NCI-H510A treated with DMSO at 0.1 percent for 48 hours (cell line): ENCODE results near the gene ARHGEF11.
"Not testable (repeated sequence)": the region's sequence is repeated elsewhere in the genome, so short reads cannot be mapped to it uniquely, and the experiment has no call there.

ENCODE experiments used
- DNase-seq: peaks from one replicate; lab custom pipeline; 2025; lab: John Stamatoyannopoulos, UW

Gene ARHGEF11

DNA sequence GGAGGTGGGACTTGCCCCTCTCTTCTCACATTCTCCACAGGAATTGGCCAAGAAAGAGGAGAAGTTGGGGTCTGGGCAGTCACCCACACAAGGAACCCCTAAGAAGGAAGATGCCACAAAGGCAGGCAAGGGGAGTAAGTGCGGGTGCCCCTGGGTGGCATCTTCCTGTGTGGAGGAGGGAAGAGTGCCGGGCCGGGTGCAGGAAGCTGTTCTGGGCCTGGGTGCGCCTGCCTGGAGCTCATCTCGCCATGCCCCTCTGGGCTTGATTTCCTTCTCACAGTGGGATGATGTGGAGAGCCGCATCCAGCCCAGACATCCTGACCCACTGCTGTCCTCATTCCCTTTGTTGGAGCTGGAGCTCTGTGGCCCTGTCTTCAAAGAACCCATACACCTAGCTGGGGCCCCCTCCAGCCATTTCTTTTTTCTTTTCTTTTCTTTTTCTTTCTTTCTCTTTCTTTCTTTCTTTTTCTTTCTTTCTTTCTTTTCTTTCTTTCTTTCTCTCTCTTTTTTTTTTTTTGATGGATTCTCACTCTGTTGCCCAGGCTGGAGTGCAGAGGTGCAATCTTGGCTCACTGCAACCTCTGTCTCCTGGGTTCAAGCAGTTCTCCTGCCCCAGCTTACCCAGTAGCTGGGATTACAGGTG lies 115.8 kb downstream of the ARHGEF11 start:
- DNase-seq, result no peak

DNA sequence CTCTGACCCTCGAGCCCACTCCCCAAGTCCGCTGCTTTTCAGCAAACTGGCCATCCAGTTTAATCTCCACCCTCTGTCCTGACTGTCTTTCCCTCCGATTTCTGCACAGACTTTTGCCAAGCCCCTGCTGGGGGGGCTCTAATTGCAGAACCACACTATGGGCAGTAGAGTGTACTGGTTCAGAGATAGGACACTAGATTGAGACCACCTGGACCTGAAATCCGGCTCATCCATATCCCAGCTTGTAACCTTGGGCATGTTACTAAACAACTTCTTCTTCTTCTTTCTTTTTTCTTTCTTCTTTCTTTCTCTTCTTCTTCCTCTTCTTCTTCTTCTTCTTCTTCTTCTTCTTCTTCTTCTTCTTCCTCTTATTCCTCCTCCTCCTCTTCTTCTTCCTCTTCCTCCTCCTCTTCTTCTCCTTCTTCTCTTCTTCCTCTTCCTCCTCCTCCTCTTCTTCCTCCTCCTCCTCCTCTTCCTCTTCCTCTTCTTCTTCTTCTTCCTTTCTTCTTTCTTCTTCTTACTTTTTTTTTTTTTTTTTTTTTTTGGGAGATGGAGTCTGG lies 117.4 kb downstream of the ARHGEF11 start:
- no peak for DNase-seq

DNA sequence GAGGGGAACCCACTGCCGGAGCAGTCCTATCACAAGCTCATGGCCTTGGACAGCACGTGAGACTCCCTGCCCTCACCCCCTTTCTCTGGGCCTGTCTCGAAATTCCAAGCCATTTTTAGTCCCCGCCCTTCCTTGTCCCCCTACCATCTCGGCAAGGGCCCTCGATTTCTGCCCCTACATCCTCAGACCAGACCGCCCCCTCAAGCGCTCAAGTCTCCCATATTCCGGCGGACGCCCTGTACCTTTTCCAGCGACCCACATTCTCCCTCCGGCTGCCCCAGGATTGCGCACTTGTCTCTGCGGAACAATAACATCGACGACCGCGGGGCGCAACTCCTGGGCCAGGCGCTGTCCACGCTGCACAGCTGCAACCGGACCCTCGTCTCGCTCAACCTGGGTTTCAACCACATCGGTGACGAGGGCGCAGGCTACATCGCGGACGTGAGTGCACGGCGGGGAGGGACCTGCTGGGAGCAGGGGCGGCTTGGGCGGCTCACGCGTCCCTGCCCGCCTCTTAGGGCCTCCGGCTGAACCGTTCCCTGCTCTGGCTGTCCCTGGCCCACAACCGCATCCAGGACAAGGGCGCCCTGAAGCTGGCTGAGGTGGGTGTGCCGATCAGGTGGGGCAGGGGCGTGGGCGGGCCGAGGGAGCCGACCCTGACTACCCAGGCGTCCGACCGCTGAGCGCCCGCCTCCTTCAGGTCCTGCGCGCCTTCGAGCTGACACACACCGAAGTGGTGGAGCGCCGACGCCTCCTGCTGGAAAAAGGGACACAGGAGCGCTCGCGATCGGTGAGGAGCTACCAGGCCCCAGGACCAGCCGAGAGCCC lies 118.1 kb downstream of the ARHGEF11 start:
- DNase-seq, result peak; percentile 80

DNA sequence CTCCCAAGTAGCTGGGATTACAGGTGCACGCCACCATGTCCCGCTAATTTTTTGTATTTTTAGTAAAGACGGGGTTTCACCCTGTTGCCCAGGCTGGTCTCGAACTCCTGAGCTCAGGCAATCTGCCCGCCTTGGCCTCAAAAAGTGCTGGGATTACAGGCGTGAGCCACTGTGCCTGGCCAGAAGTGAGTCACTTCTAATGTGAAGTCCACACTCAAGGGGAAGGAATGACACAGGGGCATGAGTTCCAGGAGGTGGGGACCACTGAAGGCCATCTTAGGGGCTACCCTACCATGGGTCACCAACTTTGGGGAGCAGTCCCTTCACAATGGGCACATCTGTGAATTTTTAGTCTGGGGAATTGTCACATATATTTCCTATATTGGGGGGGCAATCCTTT lies 118.8 kb downstream of the ARHGEF11 start:
- not testable (repeated sequence) for DNase-seq

DNA sequence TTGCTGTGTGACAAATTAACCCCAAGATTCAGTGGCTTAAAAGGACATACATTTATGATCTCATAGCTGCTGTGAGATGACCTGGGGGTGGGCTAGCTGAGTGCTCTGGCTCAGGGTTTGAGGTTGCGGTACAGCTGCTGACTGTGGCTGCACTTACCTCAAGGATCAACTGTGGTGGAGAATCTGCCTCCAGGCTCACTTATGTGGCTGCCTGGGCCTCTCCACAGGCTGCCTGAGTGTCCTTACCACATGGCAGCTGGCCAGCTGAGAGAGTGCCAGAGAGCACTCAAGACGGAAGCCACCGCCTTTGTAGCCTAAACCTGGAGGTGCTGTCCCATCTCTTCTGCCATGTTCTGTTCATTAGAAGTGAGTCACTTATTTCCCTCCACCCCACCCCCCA lies 119.4 kb downstream of the ARHGEF11 start:
- DNase-seq, result peak; percentile 45

DNA sequence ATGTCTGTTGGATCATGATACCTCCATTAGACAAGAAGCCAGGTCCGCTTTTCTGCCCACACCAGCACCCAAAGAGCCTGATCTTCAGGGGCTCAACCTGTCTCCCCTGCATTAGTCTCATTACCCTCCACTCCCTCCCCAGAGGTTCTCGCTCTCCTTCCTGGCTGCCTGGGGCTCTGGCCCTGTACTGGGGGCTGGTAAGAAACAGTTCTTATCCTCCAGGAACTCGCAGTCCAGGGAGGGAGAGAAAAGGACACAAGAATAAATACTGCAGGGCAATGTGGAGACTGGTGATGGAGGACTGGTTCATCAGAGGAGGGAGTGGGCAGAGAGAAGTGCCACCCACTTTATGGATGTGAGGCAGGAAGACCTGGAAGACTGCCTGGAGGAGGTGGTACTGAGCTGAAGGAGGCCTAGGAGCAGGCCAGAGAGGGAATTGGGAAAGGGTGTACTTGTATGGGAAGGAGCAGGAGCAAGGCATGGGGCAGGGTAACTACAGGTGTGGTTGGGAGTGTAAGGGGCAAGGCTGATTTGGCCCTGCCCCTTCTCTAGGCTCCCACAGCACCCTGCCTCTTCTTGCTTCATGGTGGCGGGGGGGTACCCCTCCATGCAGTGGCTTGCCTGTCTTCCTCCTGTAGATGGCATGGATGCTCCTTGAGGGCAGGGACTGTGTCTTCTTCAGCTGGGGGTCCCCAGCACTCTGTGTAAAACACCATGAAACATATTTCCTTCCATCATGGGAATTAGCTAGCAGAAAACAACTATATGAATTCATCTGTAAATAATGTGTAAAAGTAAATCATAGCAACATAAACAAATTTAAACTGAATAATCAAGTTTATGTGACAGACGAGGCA lies 120.2 kb downstream of the ARHGEF11 start:
- DNase-seq, result no peak

DNA sequence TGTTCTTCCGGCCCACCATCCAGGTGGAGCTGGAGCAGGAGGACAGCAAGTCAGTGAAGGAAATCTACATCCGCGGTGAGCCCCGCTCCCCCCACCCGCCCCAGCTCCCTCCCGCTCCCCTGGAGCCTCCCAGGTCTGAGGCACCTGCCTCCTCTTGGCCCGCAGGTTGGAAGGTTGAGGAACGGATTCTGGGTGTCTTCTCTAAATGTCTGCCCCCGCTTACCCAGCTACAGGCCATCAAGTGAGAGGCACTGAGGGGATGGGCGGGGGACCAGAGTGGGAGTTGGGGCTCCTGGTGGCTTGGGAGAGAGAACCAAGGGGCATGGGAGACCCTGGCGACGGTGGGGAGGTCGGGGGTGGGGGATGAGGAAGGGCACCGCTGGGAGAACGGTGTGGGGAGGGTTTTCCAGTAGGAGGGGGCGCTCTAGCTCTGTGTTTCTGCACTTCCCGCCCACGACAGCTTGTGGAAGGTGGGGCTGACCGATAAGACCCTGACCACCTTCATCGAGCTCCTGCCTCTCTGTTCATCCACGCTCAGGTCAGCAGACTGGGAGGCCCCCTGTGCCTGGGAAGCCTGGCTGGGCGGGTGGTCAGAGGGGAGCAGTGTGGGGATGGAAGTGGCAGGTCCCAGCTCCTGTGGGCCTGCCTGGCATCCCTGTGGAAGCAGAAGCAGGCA lies 120.9 kb downstream of the ARHGEF11 start:
- no peak for DNase-seq

DNA sequence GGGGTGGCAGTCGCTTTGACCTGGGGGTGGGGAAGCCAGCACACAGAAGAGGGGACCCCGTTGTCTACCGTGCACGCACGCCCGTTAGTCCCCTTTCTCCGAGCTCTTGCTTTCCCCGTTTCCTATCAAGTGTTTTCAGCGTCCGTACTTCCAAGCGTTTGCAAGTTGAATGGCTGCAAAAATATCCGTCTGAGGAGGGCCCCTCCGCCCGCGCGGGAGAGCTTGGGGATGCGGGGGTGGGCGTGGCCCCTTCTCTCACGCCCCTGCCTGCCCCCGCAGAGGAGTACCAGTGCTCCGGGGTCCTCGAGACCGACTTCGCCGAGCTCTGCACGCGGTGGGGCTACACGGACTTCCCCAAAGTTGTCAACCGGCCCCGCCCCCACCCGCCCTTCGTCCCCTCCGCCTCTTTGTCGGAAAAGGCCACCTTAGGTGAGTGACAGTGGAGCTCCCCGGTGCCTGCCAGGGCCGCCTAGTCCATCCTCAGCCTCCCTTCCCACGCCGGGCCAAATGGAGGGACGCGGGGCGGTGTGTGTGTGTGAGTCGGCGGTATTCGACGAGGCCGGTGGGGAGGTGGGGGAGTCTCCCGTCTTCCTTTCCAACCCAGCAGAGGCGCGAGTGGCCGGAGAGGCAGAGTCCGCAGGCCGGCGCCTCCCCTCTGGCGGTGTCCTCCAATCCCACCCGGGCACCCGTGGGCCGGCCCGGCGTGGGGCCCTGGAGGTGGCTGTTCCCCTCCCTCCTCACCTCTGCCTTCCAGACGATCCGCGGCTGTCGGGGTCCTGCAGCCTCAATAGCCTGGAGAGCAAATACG lies 121.7 kb downstream of the ARHGEF11 start:
- no peak for DNase-seq

DNA sequence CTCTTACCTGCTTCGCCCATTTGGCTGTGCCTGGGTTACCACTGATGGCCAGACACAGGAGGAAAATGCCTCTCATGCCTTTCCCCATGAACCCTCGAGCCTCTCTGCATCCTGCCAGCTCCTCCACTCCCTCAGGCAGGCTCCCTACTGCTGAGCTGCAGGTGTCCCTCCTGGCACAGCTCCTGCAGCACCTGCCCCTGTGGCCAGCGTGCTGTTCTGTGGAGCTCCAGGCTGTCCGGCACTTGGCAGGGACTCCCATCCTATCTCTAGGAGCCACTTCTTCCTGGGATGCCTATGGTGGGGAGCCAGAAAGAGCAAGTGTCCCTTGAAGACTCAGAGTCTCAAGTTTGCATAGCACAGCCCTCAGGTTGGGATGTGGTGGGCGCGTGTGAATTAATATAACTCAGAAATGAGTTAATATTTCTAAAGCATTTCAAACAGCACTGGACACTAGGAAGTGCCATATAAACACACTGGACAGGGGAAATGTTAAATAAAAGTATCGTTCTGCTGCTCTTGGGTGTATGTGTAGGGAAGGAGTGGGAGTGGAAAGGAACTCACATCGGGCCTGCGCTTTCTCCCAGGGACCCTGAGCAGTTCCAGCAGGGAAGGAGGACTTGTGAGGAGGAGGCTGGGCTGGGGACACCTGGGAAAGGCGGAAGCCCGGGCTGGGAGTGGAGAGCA lies 122.4 kb downstream of the ARHGEF11 start:
- DNase-seq, result peak; percentile 40

DNA sequence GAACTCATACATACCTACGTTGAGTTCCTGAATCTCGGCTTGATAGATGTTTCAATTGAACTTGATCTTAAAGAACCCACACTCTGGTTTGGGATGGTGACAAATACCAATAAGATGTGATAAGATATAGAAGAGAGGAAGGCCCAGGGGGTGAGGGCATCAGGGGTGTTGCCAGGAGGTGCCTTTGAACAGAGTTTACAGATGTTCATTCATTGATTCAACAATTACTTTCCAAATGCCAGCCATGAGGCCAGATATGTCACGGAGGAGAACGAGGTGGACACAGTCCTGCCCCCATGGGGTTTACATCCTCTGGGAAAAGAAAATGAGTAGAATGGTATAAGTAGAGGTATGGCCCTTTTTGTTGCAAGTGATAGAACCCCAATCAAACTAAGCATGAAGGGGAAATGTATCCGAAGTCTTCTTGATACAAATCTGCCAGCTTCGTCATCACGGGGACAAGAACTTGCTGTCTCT lies 124.5 kb downstream of the ARHGEF11 start:
- no peak for DNase-seq

DNA sequence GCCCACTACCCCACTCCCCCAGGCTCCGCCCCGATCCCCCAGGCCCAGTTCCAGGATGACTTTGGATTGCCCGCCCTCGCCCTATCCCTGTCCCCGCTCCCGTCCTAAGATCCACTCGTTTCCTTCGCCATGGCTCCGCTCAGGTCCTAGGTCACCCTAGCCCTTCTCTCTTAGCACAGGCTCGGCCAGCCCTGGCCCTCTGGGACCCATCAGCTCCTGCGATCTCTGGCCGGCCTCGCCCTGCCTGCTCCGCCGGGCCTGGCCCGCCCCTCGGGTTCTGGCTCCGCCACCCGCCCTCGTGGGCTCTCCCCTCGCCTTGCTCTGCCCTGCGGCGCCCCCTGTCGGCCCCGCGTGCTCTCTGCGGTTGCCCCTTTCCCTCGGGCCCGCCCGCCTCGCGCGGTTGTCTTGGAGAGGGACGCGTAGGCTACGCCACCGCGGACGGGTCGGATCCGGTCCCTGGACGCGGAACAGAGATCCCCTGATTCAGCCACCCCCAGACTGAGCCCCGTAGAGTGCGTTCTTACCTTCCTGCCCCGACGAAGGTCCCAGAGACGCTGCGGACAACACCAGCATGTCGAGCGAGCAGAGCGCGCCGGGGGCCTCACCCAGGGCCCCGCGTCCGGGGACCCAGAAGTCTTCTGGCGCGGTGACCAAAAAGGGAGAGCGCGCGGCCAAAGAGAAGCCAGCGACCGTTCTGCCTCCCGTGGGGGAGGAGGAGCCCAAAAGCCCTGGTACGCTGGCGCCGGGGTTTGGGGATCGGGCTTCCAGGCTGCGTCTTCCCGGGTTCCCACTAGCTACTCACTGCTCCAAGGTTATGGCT lies 125.1 kb downstream of the ARHGEF11 start, which contains the start of gene LRRC71:
Gene LRRC71, plus strand, starts transcription at position 400 of the 820 bp plus-strand sequence. Its CDS starts 172 bp downstream, at position 572.
- peak; percentile 35 for DNase-seq

DNA sequence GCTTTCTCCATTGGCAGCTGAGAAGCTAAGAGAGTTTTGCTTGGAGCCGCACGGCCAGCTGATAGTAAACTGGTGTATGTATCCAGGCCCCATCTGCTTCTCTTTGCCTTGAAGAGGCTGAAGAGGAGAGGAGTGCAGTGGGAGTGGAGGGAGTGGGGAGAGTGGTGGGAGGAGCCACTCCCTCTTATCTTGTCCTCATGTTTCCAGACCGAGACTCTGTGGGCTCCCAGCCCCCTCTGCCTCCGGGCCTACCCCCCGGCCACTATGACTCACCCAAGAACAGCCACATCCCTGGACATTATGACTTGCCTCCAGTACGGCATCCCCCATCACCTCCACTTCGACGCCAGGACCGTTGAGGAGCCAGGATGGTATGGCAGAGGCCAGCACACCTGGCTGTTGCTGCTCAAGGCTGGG lies 131.1 kb downstream of the ARHGEF11 start:
- DNase-seq, result peak; percentile 70

DNA sequence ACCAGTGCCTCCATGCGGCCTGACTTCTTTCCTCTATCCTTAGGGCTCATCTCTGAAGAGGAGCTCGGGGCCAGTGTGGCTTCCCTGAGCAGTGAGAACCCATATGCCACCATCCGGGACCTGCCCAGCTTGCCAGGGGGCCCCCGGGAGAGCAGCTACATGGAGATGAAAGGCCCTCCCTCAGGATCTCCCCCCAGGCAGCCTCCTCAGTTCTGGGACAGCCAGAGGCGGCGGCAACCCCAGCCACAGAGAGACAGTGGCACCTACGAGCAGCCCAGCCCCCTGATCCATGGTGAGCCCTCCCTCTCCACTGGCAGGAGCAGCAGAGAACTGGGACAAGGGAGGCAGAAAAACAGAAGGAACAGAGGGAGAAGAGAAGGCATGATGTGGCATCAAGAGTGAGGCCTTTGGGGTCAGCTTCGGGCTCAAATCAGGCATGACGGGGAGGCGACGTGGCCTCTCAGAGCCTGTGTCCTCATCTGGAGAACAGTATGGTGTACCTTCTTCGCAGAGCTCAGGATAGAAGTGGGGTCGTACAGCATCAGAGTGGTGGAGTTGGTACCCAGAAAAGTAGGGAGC lies 131.6 kb downstream of the ARHGEF11 start:
- no peak for DNase-seq

DNA sequence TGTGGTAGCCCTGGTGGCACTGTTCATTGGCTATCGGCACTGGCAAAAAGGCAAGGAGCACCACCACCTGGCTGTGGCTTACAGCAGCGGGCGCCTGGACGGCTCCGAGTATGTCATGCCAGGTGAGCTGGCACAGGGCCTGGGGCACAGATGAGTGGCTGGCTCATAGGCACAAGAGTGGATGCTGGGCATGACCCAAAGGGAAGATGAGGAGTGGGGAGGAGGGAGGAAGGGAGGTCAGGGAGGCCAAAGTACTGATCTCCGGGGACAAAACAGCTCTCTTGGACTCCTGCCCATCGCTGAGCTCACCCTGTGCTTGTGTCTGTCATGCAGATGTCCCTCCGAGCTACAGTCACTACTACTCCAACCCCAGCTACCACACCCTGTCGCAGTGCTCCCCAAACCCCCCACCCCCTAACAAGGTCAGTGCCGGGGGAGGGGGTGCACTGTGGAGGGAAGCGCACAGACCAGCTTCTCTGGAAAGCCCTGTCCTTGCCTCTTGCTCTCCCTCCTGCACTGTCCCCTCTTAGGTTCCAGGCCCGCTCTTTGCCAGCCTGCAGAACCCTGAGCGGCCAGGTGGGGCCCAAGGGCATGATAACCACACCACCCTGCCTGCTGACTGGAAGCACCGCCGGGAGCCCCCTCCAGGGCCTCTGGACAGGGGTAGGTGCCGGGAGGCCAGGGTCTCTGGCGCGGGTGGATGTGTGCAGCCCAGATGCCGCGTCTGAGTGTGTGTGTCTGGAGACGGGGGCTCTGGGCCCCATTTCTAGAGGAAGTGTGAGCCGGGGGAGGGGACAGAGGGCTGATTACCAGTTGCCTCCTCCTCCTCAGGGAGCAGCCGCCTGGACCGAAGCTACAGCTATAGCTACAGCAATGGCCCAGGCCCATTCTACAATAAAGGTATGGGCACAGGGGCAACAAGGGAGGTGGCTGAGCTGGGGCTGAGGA lies 132.4 kb downstream of the ARHGEF11 start:
- DNase-seq, result no peak

DNA sequence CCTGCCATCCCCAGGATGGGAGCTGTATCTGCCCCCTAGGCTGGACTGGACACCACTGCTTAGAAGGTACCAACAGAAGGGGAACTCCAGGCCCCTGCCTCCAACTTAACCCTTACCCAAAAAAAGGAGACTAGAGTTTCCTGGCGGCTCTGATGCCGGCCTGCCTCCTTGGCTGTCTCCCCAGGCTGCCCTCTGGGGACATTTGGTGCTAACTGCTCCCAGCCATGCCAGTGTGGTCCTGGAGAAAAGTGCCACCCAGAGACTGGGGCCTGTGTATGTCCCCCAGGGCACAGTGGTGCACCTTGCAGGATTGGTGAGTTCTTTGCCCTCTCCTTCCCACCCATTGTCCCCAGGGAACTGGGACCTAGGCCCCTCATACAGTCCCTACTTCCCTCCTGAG lies 133.2 kb downstream of the ARHGEF11 start:
- no peak for DNase-seq

DNA sequence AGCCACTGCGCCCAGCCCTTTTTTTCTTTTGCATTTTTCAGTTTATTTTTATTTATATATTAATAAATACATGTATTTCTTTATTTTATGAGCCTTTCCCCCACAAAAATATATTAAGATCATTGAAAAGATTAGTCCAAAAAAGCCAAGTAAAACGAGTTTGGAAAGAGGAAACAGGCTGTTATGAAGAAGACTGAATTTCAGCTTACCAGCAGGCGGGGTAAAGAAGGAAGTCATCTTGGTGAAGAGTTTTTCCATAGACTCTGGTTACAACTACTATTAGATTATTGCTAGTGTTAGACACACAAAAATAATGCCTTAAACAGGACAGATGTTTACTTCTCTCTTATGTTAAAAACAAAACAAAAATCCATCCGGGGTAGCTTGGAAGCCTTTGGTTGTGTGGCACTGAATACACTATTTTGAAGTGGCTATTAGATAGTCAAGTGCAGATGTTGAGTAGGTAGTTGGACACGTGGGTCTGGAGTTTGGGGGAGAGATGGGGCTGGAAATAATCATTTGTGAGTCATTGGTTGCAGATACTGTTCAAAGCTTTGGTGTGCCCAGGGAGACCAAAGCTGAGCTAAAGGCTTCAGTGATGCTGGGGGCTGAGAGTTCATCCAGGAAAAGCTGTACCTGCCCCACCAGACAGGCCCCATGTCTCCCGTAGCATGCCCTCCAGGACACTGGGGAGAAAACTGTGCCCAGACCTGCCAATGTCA lies 133.8 kb downstream of the ARHGEF11 start:
- peak; percentile 44 for DNase-seq

DNA sequence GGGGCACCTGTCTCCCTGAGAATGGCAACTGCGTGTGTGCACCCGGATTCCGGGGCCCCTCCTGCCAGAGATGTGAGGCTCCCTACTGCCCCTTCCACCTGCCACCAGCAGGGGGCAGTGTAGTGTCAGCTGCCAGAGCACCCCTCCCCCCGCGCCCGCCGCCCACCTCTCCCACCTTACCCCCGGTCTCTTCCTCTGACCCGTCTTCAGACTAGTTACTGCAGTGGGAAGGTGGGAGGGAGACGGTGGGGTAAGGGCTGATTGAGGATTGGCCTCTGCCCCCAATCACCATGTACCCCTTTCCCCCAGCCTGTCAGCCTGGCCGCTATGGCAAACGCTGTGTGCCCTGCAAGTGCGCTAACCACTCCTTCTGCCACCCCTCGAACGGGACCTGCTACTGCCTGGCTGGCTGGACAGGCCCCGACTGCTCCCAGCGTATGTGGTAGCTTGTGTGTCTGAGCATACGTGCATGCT lies 135.2 kb downstream of the ARHGEF11 start:
- DNase-seq, result peak; percentile 5
